Memory B cell (primary cell): ENCODE results near the gene SPR.
A peak's percentile ranks its signal among the peaks of the same experiment; 100 is the strongest.

Source experiments
- ATAC-seq: fragments of 150-1000 bp; cut with Tn5 transposase; 2 replicates; pipeline ENCODE4 v1.10.0; 2021; ENCODE audit warnings: low read depth, mild to moderate bottlenecking, moderate library complexity
- DNase-seq, 2 donors: peaks; one replicate each; pipeline ENCODE4 v3.0.0; 2022; ENCODE audit warnings: low spot score in 2 of 2
- H3K27ac Mint-ChIP-seq: one replicate; pipeline ENCODE4 v1.8.0; 2022; ENCODE audit warnings: mild to moderate bottlenecking, moderate library complexity, mixed read lengths
- H3K27me3 Mint-ChIP-seq: one replicate; pipeline ENCODE4 v1.8.0; 2022; ENCODE audit warnings: mixed read lengths
- H3K36me3 Mint-ChIP-seq: one replicate; pipeline ENCODE4 v1.8.0; 2022; ENCODE audit warnings: mild to moderate bottlenecking, mixed read lengths
- H3K4me1 Mint-ChIP-seq: one replicate; pipeline ENCODE4 v1.8.0; 2022; ENCODE audit warnings: mixed read lengths
- H3K4me3 Mint-ChIP-seq: one replicate; pipeline ENCODE4 v1.8.0; 2022; ENCODE audit warnings: mild to moderate bottlenecking, moderate library complexity, mixed read lengths
- H3K9me3 Mint-ChIP-seq: one replicate; pipeline ENCODE4 v1.8.0; 2022; ENCODE audit warnings: mixed read lengths

Gene SPR

GRCh38 chr2:72887032-72887739 is at the start of gene SPR:
Gene SPR, plus strand, starts transcription at chr2:72887408. Its CDS starts 25 bp downstream, at chr2:72887433.
- H3K27me3 Mint-ChIP-seq: peaks cover 32% of the 10 kb centered on the region
- H3K4me1 Mint-ChIP-seq: peaks cover 6% of the 10 kb centered on the region
- H3K4me3 Mint-ChIP-seq: peak within 1 kb of the TSS; percentile 81
- H3K36me3 Mint-ChIP-seq: no peaks in the 10 kb centered on the region
- ATAC-seq (peak; percentile 89), DNase-seq (peak; percentile 35 to 54)
- H3K27ac Mint-ChIP-seq: no peak within 1 kb of the TSS
- no peaks in the 10 kb centered on the region for H3K9me3 Mint-ChIP-seq

- H3K36me3 Mint-ChIP-seq: no peaks in the 10 kb centered on the region
- H3K27ac Mint-ChIP-seq: no peak overlapping the region
- H3K27me3 Mint-ChIP-seq: peaks cover 13% of the 10 kb centered on the region
- H3K4me1 Mint-ChIP-seq: no peaks in the 10 kb centered on the region
- no peaks in the 10 kb centered on the region for H3K9me3 Mint-ChIP-seq
- ATAC-seq: no peak
- H3K4me3 Mint-ChIP-seq: no peak overlapping the region
- no peak for DNase-seq
These were observed 47.1 kb upstream of the SPR start for GRCh38 chr2:72840066-72840465.

- H3K4me1 Mint-ChIP-seq: no peaks in the 10 kb centered on the region
- H3K4me3 Mint-ChIP-seq: no peak overlapping the region
- no peak overlapping the region for H3K27ac Mint-ChIP-seq
- DNase-seq: no peak
- H3K36me3 Mint-ChIP-seq: no peaks in the 10 kb centered on the region
- no peak for ATAC-seq
- H3K9me3 Mint-ChIP-seq: no peaks in the 10 kb centered on the region
- peaks cover 13% of the 10 kb centered on the region for H3K27me3 Mint-ChIP-seq
These were observed 45.6 kb upstream of the SPR start for GRCh38 chr2:72841462-72842125.

GRCh38 chr2:72843301-72843700 is 43.9 kb upstream of the SPR start:
- Mint-ChIP-seq H3K4me3 (no peak overlapping the region), H3K9me3 (no peaks in the 10 kb centered on the region), H3K27ac (no peak overlapping the region), H3K36me3 (no peaks in the 10 kb centered on the region), H3K4me1 (no peaks in the 10 kb centered on the region), H3K27me3 (peaks cover 13% of the 10 kb centered on the region)
- DNase-seq (no peak), ATAC-seq (no peak)

GRCh38 chr2:72846171-72847095 is 40.8 kb upstream of the SPR start:
- Mint-ChIP-seq H3K9me3 (no peaks in the 10 kb centered on the region), H3K4me3 (no peak overlapping the region), H3K27me3 (peaks cover 10% of the 10 kb centered on the region), H3K36me3 (no peaks in the 10 kb centered on the region), H3K4me1 (no peaks in the 10 kb centered on the region), H3K27ac (no peak overlapping the region)
- ATAC-seq: peak; percentile 75
- no peak for DNase-seq

GRCh38 chr2:72847534-72848315 is 39.5 kb upstream of the SPR start:
- ATAC-seq (no peak), DNase-seq (no peak)
- no peaks in the 10 kb centered on the region for H3K4me1 Mint-ChIP-seq
- H3K9me3 Mint-ChIP-seq: no peaks in the 10 kb centered on the region
- H3K4me3 Mint-ChIP-seq: no peak overlapping the region
- no peak overlapping the region for H3K27ac Mint-ChIP-seq
- H3K36me3 Mint-ChIP-seq: no peaks in the 10 kb centered on the region
- H3K27me3 Mint-ChIP-seq: peaks cover 7% of the 10 kb centered on the region

- no peak for ATAC-seq
- Mint-ChIP-seq H3K27ac (no peak overlapping the region), H3K4me3 (no peak overlapping the region), H3K4me1 (no peaks in the 10 kb centered on the region), H3K36me3 (no peaks in the 10 kb centered on the region), H3K9me3 (no peaks in the 10 kb centered on the region), H3K27me3 (peaks cover 4% of the 10 kb centered on the region)
- DNase-seq: no peak
These were observed 38.6 kb upstream of the SPR start for GRCh38 chr2:72848436-72849137.

GRCh38 chr2:72849138-72849462 is 38.1 kb upstream of the SPR start:
- Mint-ChIP-seq H3K4me1 (no peaks in the 10 kb centered on the region), H3K27me3 (peaks cover 3% of the 10 kb centered on the region), H3K9me3 (no peaks in the 10 kb centered on the region), H3K4me3 (no peak overlapping the region), H3K27ac (no peak overlapping the region), H3K36me3 (no peaks in the 10 kb centered on the region)
- no peak for ATAC-seq
- DNase-seq: no peak

GRCh38 chr2:72851333-72851732 is 35.9 kb upstream of the SPR start:
- H3K4me1 Mint-ChIP-seq: no peaks in the 10 kb centered on the region

GRCh38 chr2:72859831-72860262 is 27.4 kb upstream of the SPR start:
- Mint-ChIP-seq H3K27me3 (peaks cover 25% of the 10 kb centered on the region), H3K4me1 (peaks cover 9% of the 10 kb centered on the region), H3K27ac (no peak overlapping the region), H3K9me3 (no peaks in the 10 kb centered on the region), H3K4me3 (no peak overlapping the region), H3K36me3 (no peaks in the 10 kb centered on the region)
- ATAC-seq (peak; percentile 77), DNase-seq (peak; percentile 43 to 58)

More at GRCh38 chr2:72851333-72851732, 35.9 kb upstream of the SPR start:
- no peak overlapping the region for H3K4me3 Mint-ChIP-seq
- no peaks in the 10 kb centered on the region for H3K36me3 Mint-ChIP-seq
- H3K9me3 Mint-ChIP-seq: no peaks in the 10 kb centered on the region
- DNase-seq (no peak), ATAC-seq (no peak)
- H3K27me3 Mint-ChIP-seq: peaks cover 12% of the 10 kb centered on the region
- no peak overlapping the region for H3K27ac Mint-ChIP-seq

GRCh38 chr2:72862239-72862988 is 24.8 kb upstream of the SPR start:
- Mint-ChIP-seq H3K36me3 (no peaks in the 10 kb centered on the region), H3K9me3 (no peaks in the 10 kb centered on the region)
- DNase-seq: peak; percentile 84 to 89

GRCh38 chr2:72863046-72863445 is 24.2 kb upstream of the SPR start:
- H3K36me3 Mint-ChIP-seq: no peaks in the 10 kb centered on the region
- ATAC-seq: no peak
- peaks cover 19% of the 10 kb centered on the region for H3K27me3 Mint-ChIP-seq
- peaks cover 9% of the 10 kb centered on the region for H3K4me1 Mint-ChIP-seq
- DNase-seq: no peak
- H3K4me3 Mint-ChIP-seq: no peak overlapping the region
- H3K9me3 Mint-ChIP-seq: no peaks in the 10 kb centered on the region
- H3K27ac Mint-ChIP-seq: no peak overlapping the region

More at GRCh38 chr2:72862239-72862988, 24.8 kb upstream of the SPR start:
- Mint-ChIP-seq H3K27me3 (peaks cover 21% of the 10 kb centered on the region), H3K4me1 (peaks cover 9% of the 10 kb centered on the region), H3K4me3 (peak overlapping the region; percentile 72), H3K27ac (no peak overlapping the region)
- peak; percentile 89 for ATAC-seq
